NCI-H1436 (cell line): ENCODE measurements around the gene KIF5C.

Source experiments
- DNase-seq: peaks from one replicate; lab custom pipeline; 2025; lab: John Stamatoyannopoulos, UW

KIF5C gene

GRCh38 chr2:148989882-148990493 lies 115.0 kb downstream of the KIF5C start:
- peak; percentile 72 for DNase-seq

- no peak for DNase-seq
Observed at GRCh38 chr2:148990968-148991367, 115.9 kb downstream of the KIF5C start.

- no peak for DNase-seq
Observed at GRCh38 chr2:148992448-148992847, 117.4 kb downstream of the KIF5C start.

GRCh38 chr2:148993351-148993750 lies 118.3 kb downstream of the KIF5C start:
- no peak for DNase-seq

GRCh38 chr2:148994341-148994740 lies 119.3 kb downstream of the KIF5C start:
- no peak for DNase-seq

GRCh38 chr2:148996805-148997204 lies 121.8 kb downstream of the KIF5C start:
- no peak for DNase-seq

GRCh38 chr2:148998165-148998830 lies 123.3 kb downstream of the KIF5C start:
- DNase-seq = no peak

- DNase-seq = no peak
Observed at GRCh38 chr2:148998831-148999200, 123.8 kb downstream of the KIF5C start.

- no peak for DNase-seq
Observed at GRCh38 chr2:148999451-148999921, 124.5 kb downstream of the KIF5C start.

GRCh38 chr2:149000158-149000938 lies 125.3 kb downstream of the KIF5C start:
- no peak for DNase-seq

GRCh38 chr2:149001496-149001895 lies 126.5 kb downstream of the KIF5C start:
- DNase-seq = no peak

- no peak for DNase-seq
Observed at GRCh38 chr2:149002378-149002890, 127.4 kb downstream of the KIF5C start.

GRCh38 chr2:149002891-149003740 lies 128.1 kb downstream of the KIF5C start:
- no peak for DNase-seq

- no peak for DNase-seq
Observed at GRCh38 chr2:149004836-149005235, 129.8 kb downstream of the KIF5C start.

- DNase-seq = no peak
Observed at GRCh38 chr2:149005471-149006077, 130.5 kb downstream of the KIF5C start.

GRCh38 chr2:149006883-149007543 lies 132.0 kb downstream of the KIF5C start:
- DNase-seq = no peak

GRCh38 chr2:149008381-149008780 lies 133.4 kb downstream of the KIF5C start:
- DNase-seq = no peak

GRCh38 chr2:149009576-149010461 lies 134.8 kb downstream of the KIF5C start:
- DNase-seq = no peak

- DNase-seq = no peak
Observed at GRCh38 chr2:149012545-149012944, 137.5 kb downstream of the KIF5C start.

- DNase-seq = no peak
Observed at GRCh38 chr2:149015501-149015900, 140.5 kb downstream of the KIF5C start.
